GM12878 (cell line): ENCODE data around the gene GRIK1. TPM values are rescaled to one million over a fixed set of nuclear protein-coding genes. Genes with fewer than 3 reads are reported as not detected.

ENCODE experiments used
- ATAC-seq: fragments of 200-7000 bp; cut with Tn5 transposase; 3 replicates; pipeline ENCODE4 v1.9.1; 2020; ENCODE audit warnings: mild to moderate bottlenecking, moderate library complexity
- BruUV-seq: library from RNA; stranded (reverse); fragments of 400-500 nt; replicated peaks from 2 replicates; lab custom pipeline; 2021; lab: Mats Ljungman, UMichigan
- CTCF ChIA-PET: fragments of 300-600 bp; sonication (Branson Sonifier 250); formaldehyde crosslinking; extraction: SDS; loops from one replicate; lab custom pipeline; 2021; ENCODE audit warnings: inconsistent platforms; lab: Yijun Ruan, JAX
- POLR2A ChIA-PET: fragments of 350-600 bp; formaldehyde crosslinking; extraction: SDS; loops from one replicate; lab custom pipeline; 2021; ENCODE audit warnings: inconsistent platforms; lab: Charles Lee
- RAD21 ChIA-PET: fragments of 300-600 bp; sonication (Branson Sonifier 250); formaldehyde crosslinking; loops from one replicate; lab custom pipeline; 2023; ENCODE audit warnings: antibody characterized with exemption; ENCODE audit not compliant: unreplicated experiment; lab: Charles Lee
- SMC1A ChIA-PET: fragments of 300-600 bp; sonication (Branson Sonifier 250); formaldehyde crosslinking; loops from one replicate; lab custom pipeline; 2023; ENCODE audit not compliant: unreplicated experiment, uncharacterized antibody; lab: Charles Lee
- DNase-seq: peaks from one replicate; pipeline ENCODE4 v3.0.0-alpha.2; 2011; ENCODE audit warnings: low read depth, low spot score
- FAIRE-seq: peaks from 3 replicates; lab custom pipeline; 2011; peaks lifted over from hg19 to GRCh38; lab: Jason Lieb, UNC
- H2AFZ ChIP-seq: 2 replicates; pipeline ENCODE4 v1.6.0; 2011; ENCODE audit warnings: low read depth, low read length, control low read depth; ENCODE audit not compliant: control insufficient read depth
- H3K27ac ChIP-seq: 2 replicates; pipeline ENCODE4 v1.5.1; 2011; ENCODE audit warnings: control low read depth; ENCODE audit not compliant: control insufficient read depth, insufficient read depth
- H3K27me3 ChIP-seq, 2 experiments: replicated peaks in 1 of 2; 2 replicates each; pipeline versions ENCODE4 v1.6.0 to v1.6.1; 2011; ENCODE audit warnings: low read length in 1 of 2; ENCODE audit not compliant: control insufficient read depth in 2 of 2, insufficient read depth in 2 of 2
- H3K36me3 ChIP-seq, 2 experiments: 2 replicates each; pipeline ENCODE4 v1.5.1; 2011; ENCODE audit warnings: low read length in 1 of 2; ENCODE audit not compliant: control insufficient read depth in 2 of 2, insufficient read depth in 2 of 2
- H3K4me1 ChIP-seq: 2 replicates; pipeline ENCODE4 v1.6.1; 2011; ENCODE audit warnings: mild to moderate bottlenecking, low read length, moderate library complexity, mixed read lengths; ENCODE audit not compliant: control insufficient read depth, insufficient read depth
- H3K4me2 ChIP-seq: 2 replicates; pipeline ENCODE4 v1.6.0; 2011; ENCODE audit warnings: control low read depth; ENCODE audit not compliant: control insufficient read depth, insufficient read depth
- H3K4me3 ChIP-seq: fragments of 200-600 bp; sonication (generic); 2 replicates; pipeline ENCODE4 v1.5.1; 2016
- H3K79me2 ChIP-seq: 2 replicates; pipeline ENCODE4 v1.6.0; 2011; ENCODE audit warnings: low read length; ENCODE audit not compliant: control insufficient read depth, insufficient read depth
- H3K9ac ChIP-seq: 2 replicates; pipeline ENCODE4 v1.8.0; 2011; ENCODE audit warnings: low read length, control low read depth, mixed read lengths; ENCODE audit not compliant: control insufficient read depth, insufficient read depth
- H3K9me3 ChIP-seq: replicated peaks from 3 replicates; pipeline ENCODE4 v1.5.1; 2011; ENCODE audit warnings: mild to moderate bottlenecking, low read length; ENCODE audit not compliant: control insufficient read depth, insufficient read depth
- H4K20me1 ChIP-seq: 2 replicates; pipeline ENCODE4 v1.6.0; 2011; ENCODE audit not compliant: control insufficient read depth, insufficient read depth
- CBX3 ChIP-seq: fragments of 200-600 bp; sonication (generic); IDR thresholded peaks from 2 replicates; pipeline ENCODE4 v1.6.1; 2016; ENCODE audit warnings: low read depth, borderline replicate concordance
- CREB1 ChIP-seq: IDR thresholded peaks from 2 replicates; pipeline ENCODE4 v1.6.1; 2012; ENCODE audit warnings: low read depth, mild to moderate bottlenecking, inconsistent platforms
- KDM1A ChIP-seq: fragments of 200-600 bp; sonication (generic); IDR thresholded peaks from 2 replicates; pipeline ENCODE4 v1.6.1; 2016; ENCODE audit warnings: borderline replicate concordance
- NR2C1 ChIP-seq: fragments of 450-650 bp; IDR thresholded peaks from 2 replicates; pipeline ENCODE4 v1.6.1; 2017; ENCODE audit warnings: antibody characterized with exemption, mild to moderate bottlenecking, moderate library complexity
- POLR2AphosphoS2 ChIP-seq: IDR thresholded peaks from 2 replicates; pipeline ENCODE4 v1.6.1; 2011; ENCODE audit warnings: low read depth, mild to moderate bottlenecking, low read length, improper control_type of control experiment, moderate library complexity
- RAD51 ChIP-seq: fragments of 450-650 bp; IDR thresholded peaks from 2 replicates; pipeline ENCODE4 v1.6.1; 2016; ENCODE audit warnings: moderate library complexity, mild to moderate bottlenecking, inconsistent platforms
- RCOR1 ChIP-seq: conservative IDR thresholded peaks from 2 replicates; pipeline ENCODE4 v1.6.1; 2012; ENCODE audit warnings: low read depth, low read length, improper control_type of control experiment
- WGBS: methylation state at CpG from one replicate; pipeline ENCODE4 v1.1.6; 2016; ENCODE audit warnings: low lambda C conversion rate; ENCODE audit not compliant: insufficient replicate concordance, insufficient coverage; ENCODE audit errors: missing lambda C conversion rate; 5-methylcytosine and 5-hydroxymethylcytosine counted together
- in situ Hi-C: fragments of 300-500 bp; cut with MboI; formaldehyde crosslinking; loops from 9 replicates; pipeline ENCODE4 v1.14.3; 2018; ENCODE audit warnings: mixed read lengths
- intact Hi-C: fragments of 100-400 bp; cut with micrococcal nuclease; formaldehyde crosslinking; loops from one replicate; pipeline ENCODE4 v1.14.2; 2022; ENCODE audit not compliant: unreplicated experiment
- polyA plus RNA-seq, 11 experiments: library from polyadenylated mRNA; depleted of rRNA in 4 of 11; unstranded in 6 of 11; stranded (reverse) in 5 of 11; fragments of >200 nt; fragmentation: Nextera tagmentation in 4 of 11; fragmentation: Illumina TruSeq in 1 of 11; extraction: Ambion mirVana in 4 of 11; extraction: Trizol in 1 of 11; gene quantifications; 1 replicate in 1 of 11; 2 replicates in 10 of 11; pipeline versions ENCODE4 v1.2.1 to v1.2.3, GENCODE V29; 2011 to 2016; ENCODE audit warnings: inconsistent platforms in 2 of 11, missing spikeins in 2 of 11, low read depth in 1 of 11
- total RNA-seq, 4 experiments: library from RNA; depleted of rRNA in 3 of 4; stranded (reverse); fragments of >200 nt in 3 of 4; fragmentation: Illumina TruSeq in 1 of 4; extraction: Trizol in 1 of 4; gene quantifications; 2 replicates each; pipeline versions ENCODE4 v1.2.1 to v1.2.3, GENCODE V29; 2013 to 2021
- TF ChIP-seq, protein P1 (sequence below): fragments of 150-350 bp; IDR thresholded peaks from 2 replicates; pipeline ENCODE4 v1.6.1; 2016; ENCODE audit warnings: low read depth, low read length
- TF ChIP-seq, protein P2 (sequence below): IDR thresholded peaks from 2 replicates; pipeline ENCODE4 v1.6.1; 2012; ENCODE audit warnings: mild to moderate bottlenecking, low read depth, low read length
- TF ChIP-seq, protein P3 (sequence below): fragments of 450-650 bp; IDR thresholded peaks from 2 replicates; pipeline ENCODE4 v1.6.1; 2017; ENCODE audit warnings: borderline replicate concordance
- TF ChIP-seq, protein P4 (sequence below): fragments of 450-650 bp; IDR thresholded peaks from 2 replicates; pipeline ENCODE4 v1.6.1; 2017; ENCODE audit warnings: low read depth, mild to moderate bottlenecking, moderate library complexity
- TF ChIP-seq, protein P5 (sequence below): fragments of 450-650 bp; IDR thresholded peaks from 2 replicates; pipeline ENCODE4 v1.6.1; 2017; ENCODE audit warnings: mild to moderate bottlenecking, low read depth, inconsistent platforms; ENCODE audit not compliant: poor library complexity, severe bottlenecking

The GRIK1 gene
- total and polyA plus RNA-seq, 10 of the 15 experiments (the other 5 are each of a cell fraction or from before 2014, with no cell fraction given) = 0.05 to 0.13 (median 0.09) TPM; not detected in 7

DNA sequence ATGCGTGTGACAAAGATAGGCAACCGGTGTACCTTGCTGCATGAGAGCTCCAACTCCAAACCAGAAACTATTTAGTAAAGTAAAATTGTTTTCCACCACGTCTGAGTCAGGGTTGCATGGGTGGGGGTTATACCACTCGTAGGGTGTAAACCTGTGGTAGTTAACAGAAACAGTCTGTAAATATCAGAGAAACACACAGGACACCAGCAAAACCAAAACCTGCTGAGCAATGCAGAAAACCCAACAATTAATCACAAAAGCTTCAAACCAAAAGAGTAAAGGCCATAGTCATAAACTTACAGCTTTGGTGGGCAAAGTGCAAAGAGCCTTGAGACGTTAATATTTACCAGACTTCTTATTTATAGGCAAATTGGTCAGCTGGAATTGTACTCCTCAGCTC, 358.4 kb downstream of the GRIK1 start:
- POLR2A ChIA-PET = no interaction called here
- RAD21 ChIA-PET = no interaction called here
- intact Hi-C loops (no loop called here), in situ Hi-C loops (no loop called here)
- ATAC-seq (no peak), DNase-seq (no peak), FAIRE-seq (no peak)
- no peaks in the 10 kb centered on the region for H3K79me2 ChIP-seq
- H3K4me3 ChIP-seq = no peak overlapping the region
- no peak overlapping the region for H3K9ac ChIP-seq
- no peak overlapping the region for H3K4me2 ChIP-seq
- no peak overlapping the region for H3K27ac ChIP-seq
- BruUV-seq = no TSS peak
- CTCF ChIA-PET = no interaction called here
- SMC1A ChIA-PET = interaction anchor here (1.0 kb wide), 1 partner anchor 19 kb away, joined by 3 read pairs; no protein-coding TSS in a partner anchor
- 33% methylated on average over 5 of the region's 5 CpGs for WGBS
- no peaks in the 10 kb centered on the region for H3K9me3 ChIP-seq
- no peaks in the 10 kb centered on the region for H3K27me3 ChIP-seq
- no peak overlapping the region for H2AFZ ChIP-seq
- no peaks in the 10 kb centered on the region for H3K36me3 ChIP-seq
- no peaks in the 10 kb centered on the region for H3K4me1 ChIP-seq
- H4K20me1 ChIP-seq = no peaks in the 10 kb centered on the region
- TF ChIP-seq CBX3 = no peak
- no peak for TF ChIP-seq CREB1
- TF ChIP-seq, protein P1, sequence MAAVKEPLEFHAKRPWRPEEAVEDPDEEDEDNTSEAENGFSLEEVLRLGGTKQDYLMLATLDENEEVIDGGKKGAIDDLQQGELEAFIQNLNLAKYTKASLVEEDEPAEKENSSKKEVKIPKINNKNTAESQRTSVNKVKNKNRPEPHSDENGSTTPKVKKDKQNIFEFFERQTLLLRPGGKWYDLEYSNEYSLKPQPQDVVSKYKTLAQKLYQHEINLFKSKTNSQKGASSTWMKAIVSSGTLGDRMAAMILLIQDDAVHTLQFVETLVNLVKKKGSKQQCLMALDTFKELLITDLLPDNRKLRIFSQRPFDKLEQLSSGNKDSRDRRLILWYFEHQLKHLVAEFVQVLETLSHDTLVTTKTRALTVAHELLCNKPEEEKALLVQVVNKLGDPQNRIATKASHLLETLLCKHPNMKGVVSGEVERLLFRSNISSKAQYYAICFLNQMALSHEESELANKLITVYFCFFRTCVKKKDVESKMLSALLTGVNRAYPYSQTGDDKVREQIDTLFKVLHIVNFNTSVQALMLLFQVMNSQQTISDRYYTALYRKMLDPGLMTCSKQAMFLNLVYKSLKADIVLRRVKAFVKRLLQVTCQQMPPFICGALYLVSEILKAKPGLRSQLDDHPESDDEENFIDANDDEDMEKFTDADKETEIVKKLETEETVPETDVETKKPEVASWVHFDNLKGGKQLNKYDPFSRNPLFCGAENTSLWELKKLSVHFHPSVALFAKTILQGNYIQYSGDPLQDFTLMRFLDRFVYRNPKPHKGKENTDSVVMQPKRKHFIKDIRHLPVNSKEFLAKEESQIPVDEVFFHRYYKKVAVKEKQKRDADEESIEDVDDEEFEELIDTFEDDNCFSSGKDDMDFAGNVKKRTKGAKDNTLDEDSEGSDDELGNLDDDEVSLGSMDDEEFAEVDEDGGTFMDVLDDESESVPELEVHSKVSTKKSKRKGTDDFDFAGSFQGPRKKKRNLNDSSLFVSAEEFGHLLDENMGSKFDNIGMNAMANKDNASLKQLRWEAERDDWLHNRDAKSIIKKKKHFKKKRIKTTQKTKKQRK = no peak
- no peak for TF ChIP-seq POLR2AphosphoS2
- TF ChIP-seq, protein P2, sequence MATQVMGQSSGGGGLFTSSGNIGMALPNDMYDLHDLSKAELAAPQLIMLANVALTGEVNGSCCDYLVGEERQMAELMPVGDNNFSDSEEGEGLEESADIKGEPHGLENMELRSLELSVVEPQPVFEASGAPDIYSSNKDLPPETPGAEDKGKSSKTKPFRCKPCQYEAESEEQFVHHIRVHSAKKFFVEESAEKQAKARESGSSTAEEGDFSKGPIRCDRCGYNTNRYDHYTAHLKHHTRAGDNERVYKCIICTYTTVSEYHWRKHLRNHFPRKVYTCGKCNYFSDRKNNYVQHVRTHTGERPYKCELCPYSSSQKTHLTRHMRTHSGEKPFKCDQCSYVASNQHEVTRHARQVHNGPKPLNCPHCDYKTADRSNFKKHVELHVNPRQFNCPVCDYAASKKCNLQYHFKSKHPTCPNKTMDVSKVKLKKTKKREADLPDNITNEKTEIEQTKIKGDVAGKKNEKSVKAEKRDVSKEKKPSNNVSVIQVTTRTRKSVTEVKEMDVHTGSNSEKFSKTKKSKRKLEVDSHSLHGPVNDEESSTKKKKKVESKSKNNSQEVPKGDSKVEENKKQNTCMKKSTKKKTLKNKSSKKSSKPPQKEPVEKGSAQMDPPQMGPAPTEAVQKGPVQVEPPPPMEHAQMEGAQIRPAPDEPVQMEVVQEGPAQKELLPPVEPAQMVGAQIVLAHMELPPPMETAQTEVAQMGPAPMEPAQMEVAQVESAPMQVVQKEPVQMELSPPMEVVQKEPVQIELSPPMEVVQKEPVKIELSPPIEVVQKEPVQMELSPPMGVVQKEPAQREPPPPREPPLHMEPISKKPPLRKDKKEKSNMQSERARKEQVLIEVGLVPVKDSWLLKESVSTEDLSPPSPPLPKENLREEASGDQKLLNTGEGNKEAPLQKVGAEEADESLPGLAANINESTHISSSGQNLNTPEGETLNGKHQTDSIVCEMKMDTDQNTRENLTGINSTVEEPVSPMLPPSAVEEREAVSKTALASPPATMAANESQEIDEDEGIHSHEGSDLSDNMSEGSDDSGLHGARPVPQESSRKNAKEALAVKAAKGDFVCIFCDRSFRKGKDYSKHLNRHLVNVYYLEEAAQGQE = no peak
- TF ChIP-seq KDM1A = no peak
- no peak for TF ChIP-seq RCOR1
- no peak for TF ChIP-seq NR2C1
- TF ChIP-seq, protein P3, sequence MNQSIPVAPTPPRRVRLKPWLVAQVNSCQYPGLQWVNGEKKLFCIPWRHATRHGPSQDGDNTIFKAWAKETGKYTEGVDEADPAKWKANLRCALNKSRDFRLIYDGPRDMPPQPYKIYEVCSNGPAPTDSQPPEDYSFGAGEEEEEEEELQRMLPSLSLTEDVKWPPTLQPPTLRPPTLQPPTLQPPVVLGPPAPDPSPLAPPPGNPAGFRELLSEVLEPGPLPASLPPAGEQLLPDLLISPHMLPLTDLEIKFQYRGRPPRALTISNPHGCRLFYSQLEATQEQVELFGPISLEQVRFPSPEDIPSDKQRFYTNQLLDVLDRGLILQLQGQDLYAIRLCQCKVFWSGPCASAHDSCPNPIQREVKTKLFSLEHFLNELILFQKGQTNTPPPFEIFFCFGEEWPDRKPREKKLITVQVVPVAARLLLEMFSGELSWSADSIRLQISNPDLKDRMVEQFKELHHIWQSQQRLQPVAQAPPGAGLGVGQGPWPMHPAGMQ = no peak
- TF ChIP-seq RAD51 = no peak
- TF ChIP-seq, protein P4, sequence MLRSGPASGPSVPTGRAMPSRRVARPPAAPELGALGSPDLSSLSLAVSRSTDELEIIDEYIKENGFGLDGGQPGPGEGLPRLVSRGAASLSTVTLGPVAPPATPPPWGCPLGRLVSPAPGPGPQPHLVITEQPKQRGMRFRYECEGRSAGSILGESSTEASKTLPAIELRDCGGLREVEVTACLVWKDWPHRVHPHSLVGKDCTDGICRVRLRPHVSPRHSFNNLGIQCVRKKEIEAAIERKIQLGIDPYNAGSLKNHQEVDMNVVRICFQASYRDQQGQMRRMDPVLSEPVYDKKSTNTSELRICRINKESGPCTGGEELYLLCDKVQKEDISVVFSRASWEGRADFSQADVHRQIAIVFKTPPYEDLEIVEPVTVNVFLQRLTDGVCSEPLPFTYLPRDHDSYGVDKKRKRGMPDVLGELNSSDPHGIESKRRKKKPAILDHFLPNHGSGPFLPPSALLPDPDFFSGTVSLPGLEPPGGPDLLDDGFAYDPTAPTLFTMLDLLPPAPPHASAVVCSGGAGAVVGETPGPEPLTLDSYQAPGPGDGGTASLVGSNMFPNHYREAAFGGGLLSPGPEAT = no peak
- TF ChIP-seq, protein P5, sequence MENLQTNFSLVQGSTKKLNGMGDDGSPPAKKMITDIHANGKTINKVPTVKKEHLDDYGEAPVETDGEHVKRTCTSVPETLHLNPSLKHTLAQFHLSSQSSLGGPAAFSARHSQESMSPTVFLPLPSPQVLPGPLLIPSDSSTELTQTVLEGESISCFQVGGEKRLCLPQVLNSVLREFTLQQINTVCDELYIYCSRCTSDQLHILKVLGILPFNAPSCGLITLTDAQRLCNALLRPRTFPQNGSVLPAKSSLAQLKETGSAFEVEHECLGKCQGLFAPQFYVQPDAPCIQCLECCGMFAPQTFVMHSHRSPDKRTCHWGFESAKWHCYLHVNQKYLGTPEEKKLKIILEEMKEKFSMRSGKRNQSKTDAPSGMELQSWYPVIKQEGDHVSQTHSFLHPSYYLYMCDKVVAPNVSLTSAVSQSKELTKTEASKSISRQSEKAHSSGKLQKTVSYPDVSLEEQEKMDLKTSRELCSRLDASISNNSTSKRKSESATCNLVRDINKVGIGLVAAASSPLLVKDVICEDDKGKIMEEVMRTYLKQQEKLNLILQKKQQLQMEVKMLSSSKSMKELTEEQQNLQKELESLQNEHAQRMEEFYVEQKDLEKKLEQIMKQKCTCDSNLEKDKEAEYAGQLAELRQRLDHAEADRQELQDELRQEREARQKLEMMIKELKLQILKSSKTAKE = no peak
